GM18505 (cell line): ENCODE measurements around the gene ZNF512B.
"Not testable (repeated sequence)": the region's sequence is repeated elsewhere in the genome, so short reads cannot be mapped to it uniquely, and the experiment has no call there.

Experiments used
- ATAC-seq: cut with Tn5 transposase; IDR thresholded peaks from one replicate; pipeline ENCODE4 v1.9.1; 2021; ENCODE audit not compliant: unreplicated experiment
- POLR2A ChIP-seq: IDR thresholded peaks from 4 replicates; pipeline ENCODE4 v1.6.1; 2011; ENCODE audit warnings: borderline replicate concordance; ENCODE audit not compliant: insufficient read depth, insufficient read length; ENCODE audit errors: extremely low read depth

Gene ZNF512B, protein sequence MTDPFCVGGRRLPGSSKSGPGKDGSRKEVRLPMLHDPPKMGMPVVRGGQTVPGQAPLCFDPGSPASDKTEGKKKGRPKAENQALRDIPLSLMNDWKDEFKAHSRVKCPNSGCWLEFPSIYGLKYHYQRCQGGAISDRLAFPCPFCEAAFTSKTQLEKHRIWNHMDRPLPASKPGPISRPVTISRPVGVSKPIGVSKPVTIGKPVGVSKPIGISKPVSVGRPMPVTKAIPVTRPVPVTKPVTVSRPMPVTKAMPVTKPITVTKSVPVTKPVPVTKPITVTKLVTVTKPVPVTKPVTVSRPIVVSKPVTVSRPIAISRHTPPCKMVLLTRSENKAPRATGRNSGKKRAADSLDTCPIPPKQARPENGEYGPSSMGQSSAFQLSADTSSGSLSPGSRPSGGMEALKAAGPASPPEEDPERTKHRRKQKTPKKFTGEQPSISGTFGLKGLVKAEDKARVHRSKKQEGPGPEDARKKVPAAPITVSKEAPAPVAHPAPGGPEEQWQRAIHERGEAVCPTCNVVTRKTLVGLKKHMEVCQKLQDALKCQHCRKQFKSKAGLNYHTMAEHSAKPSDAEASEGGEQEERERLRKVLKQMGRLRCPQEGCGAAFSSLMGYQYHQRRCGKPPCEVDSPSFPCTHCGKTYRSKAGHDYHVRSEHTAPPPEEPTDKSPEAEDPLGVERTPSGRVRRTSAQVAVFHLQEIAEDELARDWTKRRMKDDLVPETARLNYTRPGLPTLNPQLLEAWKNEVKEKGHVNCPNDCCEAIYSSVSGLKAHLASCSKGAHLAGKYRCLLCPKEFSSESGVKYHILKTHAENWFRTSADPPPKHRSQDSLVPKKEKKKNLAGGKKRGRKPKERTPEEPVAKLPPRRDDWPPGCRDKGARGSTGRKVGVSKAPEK

DNA sequence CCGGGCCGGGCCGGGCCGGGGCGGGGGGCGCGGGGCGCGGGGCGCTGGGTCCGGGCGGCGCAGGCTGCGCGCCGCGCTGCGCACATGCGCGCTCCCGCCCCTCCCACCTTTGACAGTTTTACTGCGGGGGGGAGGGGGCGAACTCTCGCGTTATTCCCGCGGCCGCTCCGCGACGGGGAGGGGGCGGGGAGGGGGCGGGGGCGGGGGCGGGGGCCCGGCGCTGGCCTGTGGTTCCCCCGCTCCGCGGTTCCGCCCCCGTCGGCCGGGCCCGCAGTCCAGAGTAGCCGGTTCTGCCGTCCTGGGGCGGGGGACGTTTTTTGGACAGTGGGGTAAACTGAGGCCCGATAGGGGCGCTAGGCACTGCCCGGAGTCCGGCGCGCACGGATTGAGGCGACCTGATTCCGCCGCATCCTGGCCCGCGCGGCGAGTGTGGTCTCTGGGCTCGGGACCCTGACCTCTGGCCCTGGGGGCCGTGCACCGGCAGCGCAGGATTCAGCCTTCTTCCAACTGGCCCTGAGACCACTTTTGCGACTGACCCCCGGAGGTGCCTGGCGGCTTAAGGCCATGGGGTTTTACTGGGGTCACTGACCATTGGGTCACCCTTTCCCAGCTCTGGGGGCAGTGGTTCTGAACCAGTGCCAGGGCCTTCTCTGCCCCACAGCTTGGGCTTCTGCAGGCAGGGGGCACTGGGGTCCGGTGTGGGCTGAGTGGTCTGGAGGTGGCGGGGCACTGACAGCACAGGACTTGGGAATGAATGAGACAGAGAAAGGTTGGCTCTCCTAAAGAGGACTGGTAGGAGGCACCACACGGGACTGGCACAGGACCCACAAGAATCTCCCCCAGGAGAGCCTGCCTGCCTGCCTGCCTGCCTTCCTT, at the start of gene ZNF512B:
Gene ZNF512B (minus strand): TSS at position 93 of the 876 bp plus-strand sequence. CDS start 1,980 bp downstream, outside the sequence.
- no peak for TF ChIP-seq POLR2A
- ATAC-seq, result no peak

DNA sequence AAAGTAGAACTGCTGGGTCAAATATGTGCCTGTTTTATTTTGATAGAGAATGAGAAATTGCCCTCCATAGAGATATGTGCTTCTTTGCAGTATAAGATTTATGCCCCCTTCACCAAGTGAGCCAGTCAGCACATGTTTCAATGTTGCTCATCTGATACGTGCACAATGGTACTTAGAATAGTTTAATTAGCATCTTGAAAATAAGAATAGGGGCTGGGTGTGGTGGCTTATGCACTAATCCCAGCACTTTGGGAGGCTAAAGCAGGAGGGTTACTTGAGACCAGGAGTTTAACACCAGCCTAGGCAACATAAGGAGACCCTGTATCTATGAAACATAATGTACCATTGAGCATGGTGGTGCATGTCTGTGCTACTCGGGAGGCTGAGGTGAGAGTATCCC, 45.9 kb upstream of the ZNF512B start:
- no peak for ATAC-seq
- TF ChIP-seq POLR2A, result no peak

DNA sequence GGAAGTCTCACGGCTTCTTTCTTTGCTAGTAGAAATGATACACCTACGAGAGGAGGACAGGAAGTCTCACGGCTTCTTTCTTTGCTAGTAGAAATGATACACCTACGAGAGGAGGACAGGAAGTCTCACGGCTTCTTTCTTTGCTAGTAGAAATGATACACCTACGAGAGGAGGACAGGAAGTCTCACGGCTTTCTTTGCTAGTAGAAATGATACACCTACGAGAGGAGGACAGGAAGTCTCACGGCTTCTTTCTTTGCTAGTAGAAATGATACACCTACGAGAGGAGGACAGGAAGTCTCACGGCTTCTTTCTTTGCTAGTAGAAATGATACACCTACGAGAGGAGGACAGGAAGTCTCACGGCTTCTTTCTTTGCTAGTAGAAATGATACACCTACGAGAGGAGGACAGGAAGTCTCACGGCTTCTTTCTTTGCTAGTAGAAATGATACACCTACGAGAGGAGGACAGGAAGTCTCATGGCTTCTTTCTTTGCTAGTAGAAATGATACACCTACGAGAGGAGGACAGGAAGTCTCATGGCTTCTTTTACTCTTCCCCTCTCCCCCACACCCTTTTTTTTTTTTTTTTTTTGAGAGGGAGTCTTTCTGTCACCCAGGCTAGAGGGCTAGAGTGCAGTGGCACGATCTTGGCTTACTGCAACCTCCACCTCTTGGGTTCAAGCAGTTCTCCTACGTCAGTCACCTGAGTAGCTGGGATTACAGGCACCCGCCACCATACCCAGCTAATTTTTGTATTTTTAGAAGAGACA, 42.8 kb upstream of the ZNF512B start:
- not testable (repeated sequence) for ATAC-seq

DNA sequence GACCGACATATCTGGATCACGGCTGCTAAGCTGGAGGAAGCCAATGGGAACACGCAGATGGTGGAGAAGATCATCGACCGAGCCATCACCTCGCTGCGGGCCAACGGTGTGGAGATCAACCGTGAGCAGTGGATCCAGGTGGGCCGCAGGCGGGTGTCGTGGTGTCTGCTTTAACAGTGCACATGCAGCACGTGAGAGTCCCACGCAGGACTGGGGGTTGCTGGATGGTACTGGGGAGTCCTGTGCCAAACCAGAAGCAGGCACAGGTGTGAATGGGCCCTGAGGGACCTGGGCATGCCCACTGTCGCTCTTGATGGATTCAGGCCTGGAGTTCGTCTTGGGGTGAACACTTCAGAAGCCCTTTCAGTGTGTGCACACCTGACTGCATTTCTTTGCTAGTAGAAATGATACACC, 41.6 kb upstream of the ZNF512B start:
- no peak for TF ChIP-seq POLR2A
- ATAC-seq, result no peak

DNA sequence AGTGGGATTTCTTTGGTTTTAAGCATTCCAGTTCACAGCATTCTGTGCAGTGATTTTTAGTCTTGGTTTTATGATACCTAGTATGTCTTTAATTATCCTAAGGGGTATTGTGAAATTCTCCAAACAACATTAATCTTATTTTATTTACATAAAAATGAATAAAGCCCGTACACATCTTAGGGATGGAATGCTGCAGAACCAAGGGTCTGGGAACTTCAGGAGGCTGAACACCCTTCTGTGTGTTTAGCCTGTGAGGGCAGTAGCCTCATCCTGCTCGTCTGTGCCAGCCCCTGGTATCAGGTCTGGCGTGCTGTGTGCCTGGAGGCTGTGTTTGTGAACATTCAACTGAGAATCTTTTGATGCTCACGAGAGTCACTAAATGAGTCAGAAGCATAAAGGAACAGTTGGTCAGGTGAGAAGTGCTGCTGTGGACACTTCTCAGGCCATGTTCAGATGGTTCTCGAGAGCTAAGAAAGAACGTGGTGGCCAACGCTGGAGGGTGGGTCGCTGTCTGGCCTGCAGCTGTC, 41.0 kb upstream of the ZNF512B start:
- no peak for ATAC-seq

DNA sequence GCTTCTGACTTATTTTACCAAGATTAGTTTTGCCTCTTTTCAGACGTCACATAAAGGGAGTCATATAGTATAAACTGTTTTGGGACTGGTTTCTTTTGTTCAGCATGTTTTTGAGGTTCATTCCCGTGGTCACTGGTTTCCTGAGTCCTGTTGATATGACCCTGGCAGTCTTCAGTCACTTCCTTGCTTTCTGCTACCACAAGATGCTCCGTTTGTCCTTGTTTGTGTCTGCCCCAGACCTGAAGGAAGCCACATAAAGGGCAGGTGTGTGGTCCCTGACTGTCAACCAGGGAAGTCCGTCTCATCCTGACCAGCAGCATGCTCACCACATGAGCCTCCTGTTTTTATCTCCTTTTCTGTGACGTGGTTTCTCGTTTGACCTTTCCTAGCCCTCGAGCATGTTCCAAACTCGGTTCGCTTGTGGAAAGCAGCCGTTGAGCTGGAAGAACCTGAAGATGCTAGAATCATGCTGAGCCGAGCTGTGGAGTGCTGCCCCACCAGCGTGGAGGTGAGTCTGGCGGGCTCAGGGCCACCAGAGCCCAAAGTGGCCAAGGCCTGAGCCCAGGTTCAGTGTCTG, 40.2 kb upstream of the ZNF512B start:
- no peak for TF ChIP-seq POLR2A

More for the DNA sequence above, 41.0 kb upstream of the ZNF512B start:
- no peak for TF ChIP-seq POLR2A

DNA sequence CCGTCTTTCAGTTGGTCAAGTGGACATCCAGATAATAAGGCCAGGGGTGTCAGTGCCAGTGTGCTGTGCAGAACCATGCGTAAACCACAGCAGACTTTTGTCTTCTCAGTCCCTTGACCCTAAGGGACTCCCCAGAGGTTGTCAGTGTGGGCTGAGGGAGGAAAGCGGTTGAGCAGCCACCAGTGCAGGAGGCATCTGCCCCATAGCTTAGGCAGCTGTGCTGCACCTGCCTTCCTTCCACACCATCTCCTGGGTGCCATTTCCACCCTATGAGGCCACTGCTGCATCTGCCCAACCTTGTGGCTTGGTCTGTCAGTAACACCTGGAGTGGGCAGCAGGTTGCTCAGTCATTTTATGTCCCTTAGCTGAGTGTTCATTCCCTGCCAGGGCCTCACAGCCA, 37.2 kb upstream of the ZNF512B start:
- no peak for ATAC-seq
- no peak for TF ChIP-seq POLR2A

More for the DNA sequence above, 40.2 kb upstream of the ZNF512B start:
- no peak for ATAC-seq

DNA sequence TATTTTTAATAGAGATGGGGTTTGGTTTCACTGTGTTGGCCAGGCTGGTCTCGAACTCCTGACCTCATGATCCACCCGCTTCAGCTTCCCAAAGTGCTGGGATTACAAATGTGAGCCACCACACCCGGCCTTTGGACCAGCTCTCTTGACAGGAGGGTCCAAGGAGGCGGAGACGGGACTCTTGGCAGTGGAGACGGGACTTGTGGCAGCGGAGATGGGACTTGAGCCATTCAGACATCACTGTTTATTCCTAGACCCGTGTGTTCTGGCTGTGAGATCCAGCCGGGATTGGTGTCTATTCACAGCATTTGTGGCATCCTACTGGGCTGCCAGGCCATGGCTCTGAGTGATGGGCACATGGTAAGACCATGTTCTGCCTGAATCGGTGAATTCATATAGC, 36.8 kb upstream of the ZNF512B start:
- no peak for ATAC-seq

DNA sequence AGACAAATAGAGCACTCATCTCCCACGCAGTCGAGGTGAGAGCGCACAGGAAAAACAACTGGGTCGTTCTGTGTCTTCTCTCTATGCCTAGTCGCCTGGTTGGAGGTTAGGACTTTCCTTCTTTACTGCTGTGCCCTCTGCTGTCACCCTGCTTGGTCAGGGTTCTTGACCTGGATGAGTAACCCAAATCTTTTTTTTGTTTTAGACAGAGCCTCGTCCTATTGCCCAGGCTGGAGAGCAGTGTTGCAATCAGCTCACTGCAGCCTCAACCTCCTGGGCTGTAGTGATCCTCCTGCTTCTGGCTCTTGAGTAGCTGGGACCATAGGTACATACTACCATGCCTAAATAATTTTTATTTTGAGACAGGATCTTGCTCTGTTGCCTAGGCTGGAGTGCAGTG, 35.7 kb upstream of the ZNF512B start:
- ATAC-seq, result no peak
- TF ChIP-seq POLR2A, result no peak

More for the DNA sequence above, 36.8 kb upstream of the ZNF512B start:
- no peak for TF ChIP-seq POLR2A

DNA sequence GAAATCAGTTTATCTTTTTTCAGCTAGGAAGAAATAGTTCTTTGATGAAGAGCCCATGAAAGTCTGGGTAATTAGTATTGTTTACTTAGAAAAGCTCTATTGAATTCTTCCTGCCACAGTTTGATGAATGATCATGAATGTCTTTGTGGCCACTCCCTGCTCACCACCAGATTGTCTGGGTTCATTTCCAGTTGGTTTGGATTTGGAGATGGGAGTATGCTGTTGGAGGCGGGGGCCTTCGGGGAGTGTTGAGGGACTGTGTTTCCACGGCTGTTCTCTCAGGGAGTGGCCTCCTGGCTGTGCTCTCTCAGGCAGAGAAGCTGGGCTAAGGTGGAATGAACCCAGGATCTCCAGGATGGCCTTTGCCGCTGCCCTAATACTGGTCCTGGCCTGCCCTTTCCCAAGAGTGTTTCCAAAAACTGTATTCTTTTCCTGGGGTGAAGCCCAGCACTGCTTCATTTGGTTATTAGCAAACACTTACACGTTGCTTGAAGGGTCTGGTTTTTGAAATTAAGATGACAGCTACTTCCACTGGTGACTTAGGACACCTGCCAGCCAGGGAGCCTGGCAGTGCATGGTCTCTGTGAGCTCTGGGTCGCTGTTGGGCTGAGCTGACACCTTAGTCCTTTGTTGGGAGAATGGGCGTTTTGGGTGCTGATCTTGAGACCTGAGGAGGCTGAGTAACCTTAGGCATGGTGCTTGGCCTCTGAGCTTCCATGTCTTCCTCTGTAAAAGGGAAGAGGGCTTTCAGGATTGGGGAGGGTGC, 34.4 kb upstream of the ZNF512B start:
- ATAC-seq, result no peak
- TF ChIP-seq POLR2A, result no peak

DNA sequence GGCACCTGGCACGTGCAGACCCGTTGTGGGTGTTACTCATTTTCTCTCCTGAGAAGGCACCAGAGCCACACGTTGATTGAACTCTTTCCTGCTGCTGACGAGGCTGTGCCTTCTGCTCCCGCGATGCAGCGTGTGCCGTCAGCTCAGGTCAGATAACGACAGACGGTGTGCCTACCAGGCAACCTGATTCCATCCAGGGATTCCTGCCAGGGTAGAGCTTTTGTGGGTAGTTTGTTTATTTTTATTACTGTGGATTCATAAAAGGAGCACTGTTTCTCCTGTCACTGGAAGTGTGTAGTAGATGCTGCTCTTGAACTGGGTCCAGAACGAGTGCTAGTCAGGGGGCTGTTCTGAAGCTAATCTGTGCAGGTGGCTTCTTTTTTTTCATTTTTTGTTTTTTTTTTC, 31.9 kb upstream of the ZNF512B start:
- TF ChIP-seq POLR2A, result no peak
- ATAC-seq, result no peak
